Pancreas (tissue), 10 donors: ENCODE data around the gene IGSF21. TPM values are rescaled to one million over a fixed set of nuclear protein-coding genes. Genes with fewer than 3 reads are reported as not detected.

Experiments used
- ATAC-seq, 4 donors: fragments of 200-7000 bp; cut with Tn5 transposase; one replicate each; pipeline versions ENCODE4 v1.8.0 to v1.9.1; 2020; ENCODE audit warnings: mild to moderate bottlenecking in 4 of 4, moderate library complexity in 4 of 4
- DNase-seq, 6 donors: peaks; one replicate each; pipeline ENCODE4 v3.0.0-alpha.2; 2020
- FAIRE-seq: peaks from 2 replicates; lab custom pipeline; 2012; peaks lifted over from hg19 to GRCh38; lab: Jason Lieb, UNC
- H3K27ac ChIP-seq, 4 donors: fragments of 200-600 bp; sonication (generic); 1 replicate in 3 of 4; 2 replicates in 1 of 4; pipeline versions ENCODE4 v1.5.0 to v1.8.0; 2020
- H3K27me3 ChIP-seq, 4 donors: fragments of 200-600 bp; one replicate each; pipeline ENCODE4 v1.8.0; 2021
- H3K36me3 ChIP-seq, 3 donors: fragments of 200-600 bp; sonication (generic) in 1 of 3; one replicate each; pipeline versions ENCODE4 v1.5.0 to v1.8.0; 2020 to 2021
- H3K4me1 ChIP-seq, 3 donors: fragments of 200-600 bp; one replicate each; pipeline ENCODE4 v1.8.0; 2021
- H3K4me3 ChIP-seq, 4 donors: fragments of 200-600 bp; sonication (generic) in 2 of 4; one replicate each; pipeline versions ENCODE4 v1.5.0 to v1.8.0; 2020 to 2021
- H3K9me3 ChIP-seq, 4 donors: fragments of 200-600 bp; one replicate each; pipeline ENCODE4 v1.8.0; 2021
- WGBS, 2 donors: extraction: QIAGEN DNeasy Blood & Tissue Kit; methylation state at CpG; one replicate each; pipeline ENCODE4 v1.1.7; 2013; 5-methylcytosine and 5-hydroxymethylcytosine counted together
- intact Hi-C, 3 donors: fragments of 100-400 bp; cut with DNase I; formaldehyde crosslinking; loops; one replicate each; pipeline versions ENCODE4 v1.11.1 to v1.14.2; 2022
- polyA plus RNA-seq, 2 donors: library from polyadenylated mRNA; stranded (reverse); fragments of 200-250 nt; gene quantifications; one replicate each; pipeline ENCODE4 v1.2.3, GENCODE V29; 2013
- total RNA-seq, 6 donors: library from RNA; stranded (reverse); fragmentation: NEBNext Ultra II Directional in 4 of 6; extraction: Animal tissue kit (Norgen Biotek cat#: 25700) in 4 of 6; gene quantifications; one replicate each; pipeline versions ENCODE4 v1.2.1 to v1.2.4, GENCODE V29; 2021 to 2023
- TF ChIP-seq, protein P1 (sequence below), 4 donors: fragments of 200-600 bp; sonication (generic) in 3 of 4; IDR thresholded peaks; one replicate each; pipeline versions ENCODE4 v1.5.0 to v1.8.0; 2021; ENCODE audit warnings: antibody characterized with exemption in 4 of 4
- donor health status: healthy with polysubstance abuse.
- donor health status: DM: no; HTN: no; CAD: no; lungs with moderate emphysema.
- donor health status: DM: no; HTN: no; CAD: no.
- donor health status: control.
- donor health status: control.
- donor health status: Bipolar disorder and iron deficiency.
- donor health status: DM: yes; HTN: yes; CAD: no.
- donor health status: DM: no; HTN: no; CAD: no.
- donor health status: DM: no; HTN: no; CAD: no.
- donor health status: DM: yes; HTN: yes; CAD: no.

IGSF21 gene
- total and polyA plus RNA-seq, 8 donors = 0.28 to 1.3 (median 0.92) TPM; not detected in 1

DNA sequence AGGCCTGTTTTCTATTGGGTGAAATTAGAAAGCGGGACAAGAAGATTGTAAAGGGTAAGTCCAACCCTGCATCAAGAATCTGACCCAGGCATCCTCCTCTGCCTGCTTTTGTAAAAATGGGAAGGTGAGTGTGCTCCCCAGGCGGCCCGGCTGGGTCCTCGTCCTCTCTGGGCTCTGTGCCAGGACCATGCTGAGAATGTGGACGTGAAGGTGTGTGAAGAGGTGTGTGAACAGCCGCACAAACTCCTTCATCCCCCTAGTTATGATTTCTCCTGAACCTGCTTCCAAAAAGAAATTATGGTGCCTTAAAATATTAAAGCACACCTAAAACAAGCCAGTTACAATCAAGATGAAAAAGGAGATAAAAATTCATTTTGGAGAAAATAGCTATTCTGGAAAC is 185.7 kb downstream of the IGSF21 start:
- no peaks in the 10 kb centered on the region for H3K36me3 ChIP-seq
- ATAC-seq (no peak), DNase-seq (no peak), FAIRE-seq (no peak)
- TF ChIP-seq, protein P1, sequence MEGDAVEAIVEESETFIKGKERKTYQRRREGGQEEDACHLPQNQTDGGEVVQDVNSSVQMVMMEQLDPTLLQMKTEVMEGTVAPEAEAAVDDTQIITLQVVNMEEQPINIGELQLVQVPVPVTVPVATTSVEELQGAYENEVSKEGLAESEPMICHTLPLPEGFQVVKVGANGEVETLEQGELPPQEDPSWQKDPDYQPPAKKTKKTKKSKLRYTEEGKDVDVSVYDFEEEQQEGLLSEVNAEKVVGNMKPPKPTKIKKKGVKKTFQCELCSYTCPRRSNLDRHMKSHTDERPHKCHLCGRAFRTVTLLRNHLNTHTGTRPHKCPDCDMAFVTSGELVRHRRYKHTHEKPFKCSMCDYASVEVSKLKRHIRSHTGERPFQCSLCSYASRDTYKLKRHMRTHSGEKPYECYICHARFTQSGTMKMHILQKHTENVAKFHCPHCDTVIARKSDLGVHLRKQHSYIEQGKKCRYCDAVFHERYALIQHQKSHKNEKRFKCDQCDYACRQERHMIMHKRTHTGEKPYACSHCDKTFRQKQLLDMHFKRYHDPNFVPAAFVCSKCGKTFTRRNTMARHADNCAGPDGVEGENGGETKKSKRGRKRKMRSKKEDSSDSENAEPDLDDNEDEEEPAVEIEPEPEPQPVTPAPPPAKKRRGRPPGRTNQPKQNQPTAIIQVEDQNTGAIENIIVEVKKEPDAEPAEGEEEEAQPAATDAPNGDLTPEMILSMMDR (IDR thresholded peaks at IDR 0.05) = no peak
- WGBS, 2 donors = 47% methylated on average over 6 of the region's 6 CpGs
- intact Hi-C loops = no loop called here
- H3K4me1 ChIP-seq = no peaks in the 10 kb centered on the region
- H3K9me3 ChIP-seq = no peaks in the 10 kb centered on the region
- no peaks in the 10 kb centered on the region for H3K27me3 ChIP-seq
- H3K4me3 ChIP-seq = no peak overlapping the region
- no peak overlapping the region for H3K27ac ChIP-seq

DNA sequence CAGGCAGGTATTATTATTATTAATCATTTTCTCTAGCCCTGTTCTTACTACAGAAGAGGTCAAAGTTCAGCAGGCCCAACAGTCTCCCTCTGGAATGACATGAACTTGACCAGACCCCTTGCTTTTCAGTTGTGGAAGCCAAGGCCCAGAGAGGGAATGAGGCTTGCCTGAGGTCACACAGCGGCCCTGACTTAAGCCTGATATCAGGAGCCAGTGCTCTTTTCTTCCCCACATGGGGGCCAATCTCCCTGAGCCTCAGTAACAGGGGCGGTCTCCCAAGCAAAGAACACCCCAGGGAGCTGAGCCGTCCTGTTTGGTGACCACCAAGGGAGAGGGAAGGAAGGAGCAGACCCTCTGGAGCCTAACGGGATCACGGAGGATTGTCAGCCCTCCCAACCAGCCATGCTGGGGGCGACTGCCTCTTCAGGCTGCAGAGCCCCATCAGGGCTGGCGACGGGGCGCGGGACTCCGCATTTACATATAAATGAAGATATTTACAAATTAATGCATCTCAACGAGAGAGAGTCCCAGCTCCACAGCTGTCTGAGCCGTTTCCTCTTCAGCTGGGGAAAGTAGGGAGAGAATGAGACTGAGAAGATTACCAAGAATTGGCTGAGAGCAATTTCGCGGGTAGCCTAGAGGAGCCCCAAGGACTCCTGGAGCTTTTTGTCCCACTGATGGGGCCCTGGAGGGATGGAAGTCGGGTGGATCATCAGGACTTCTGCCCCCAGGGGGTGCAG is 187.0 kb downstream of the IGSF21 start:
- TF ChIP-seq, protein P1 (IDR thresholded peaks at IDR 0.05) = no peak
- no peaks in the 10 kb centered on the region for H3K36me3 ChIP-seq
- H3K4me1 ChIP-seq = no peaks in the 10 kb centered on the region
- H3K27me3 ChIP-seq = no peaks in the 10 kb centered on the region
- DNase-seq (no peak), ATAC-seq (no peak), FAIRE-seq (no peak)
- no peak overlapping the region for H3K27ac ChIP-seq
- H3K9me3 ChIP-seq = no peaks in the 10 kb centered on the region
- intact Hi-C loops = no loop called here
- no peak overlapping the region for H3K4me3 ChIP-seq
- WGBS, 2 donors = 34 to 38% methylated on average over 16 of the region's 16 CpGs

DNA sequence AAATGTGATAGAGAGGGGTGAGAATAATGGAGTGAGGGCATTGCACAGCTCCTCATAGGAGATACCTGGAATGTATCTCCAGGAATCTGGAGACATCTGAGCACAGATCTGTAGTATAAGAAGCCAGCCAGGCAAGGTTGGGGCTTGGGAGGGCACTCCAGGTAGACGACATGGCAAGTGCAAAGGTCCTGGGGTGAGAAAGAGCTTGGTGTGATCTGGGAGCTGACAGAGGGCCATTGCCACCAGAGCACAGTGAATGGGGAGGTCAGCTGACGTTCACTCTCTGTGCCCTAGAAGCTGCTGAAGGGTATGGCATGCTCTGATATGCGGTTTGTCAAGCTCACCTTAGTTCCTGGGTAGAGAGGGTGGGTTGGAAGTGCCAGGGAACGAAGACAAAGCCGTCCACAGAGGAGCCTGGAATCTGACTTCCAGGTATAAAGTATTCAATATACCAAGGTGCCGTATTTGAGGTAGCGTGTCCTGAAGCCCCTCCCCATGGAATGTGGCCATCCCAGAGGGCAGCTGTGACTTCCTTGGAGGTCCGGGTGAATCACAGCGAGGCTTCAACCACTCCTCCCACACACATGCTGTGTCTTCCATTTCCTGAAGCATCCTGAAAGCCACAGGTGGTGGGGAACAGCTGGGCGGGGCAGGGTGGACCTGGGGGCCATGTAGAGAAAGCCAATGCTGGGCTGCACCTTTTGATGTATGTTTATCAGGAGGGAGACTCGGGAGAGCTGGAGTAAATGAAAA is 190.5 kb downstream of the IGSF21 start:
- H3K4me1 ChIP-seq = no peaks in the 10 kb centered on the region
- no peak overlapping the region for H3K27ac ChIP-seq
- WGBS, 2 donors = 20 to 25% methylated on average over 11 of the region's 11 CpGs
- FAIRE-seq (no peak), DNase-seq (no peak), ATAC-seq (no peak)
- no peaks in the 10 kb centered on the region for H3K27me3 ChIP-seq
- TF ChIP-seq, protein P1 (IDR thresholded peaks at IDR 0.05) = no peak
- H3K9me3 ChIP-seq = no peaks in the 10 kb centered on the region
- intact Hi-C loops = no loop called here
- no peaks in the 10 kb centered on the region for H3K36me3 ChIP-seq
- no peak overlapping the region for H3K4me3 ChIP-seq

DNA sequence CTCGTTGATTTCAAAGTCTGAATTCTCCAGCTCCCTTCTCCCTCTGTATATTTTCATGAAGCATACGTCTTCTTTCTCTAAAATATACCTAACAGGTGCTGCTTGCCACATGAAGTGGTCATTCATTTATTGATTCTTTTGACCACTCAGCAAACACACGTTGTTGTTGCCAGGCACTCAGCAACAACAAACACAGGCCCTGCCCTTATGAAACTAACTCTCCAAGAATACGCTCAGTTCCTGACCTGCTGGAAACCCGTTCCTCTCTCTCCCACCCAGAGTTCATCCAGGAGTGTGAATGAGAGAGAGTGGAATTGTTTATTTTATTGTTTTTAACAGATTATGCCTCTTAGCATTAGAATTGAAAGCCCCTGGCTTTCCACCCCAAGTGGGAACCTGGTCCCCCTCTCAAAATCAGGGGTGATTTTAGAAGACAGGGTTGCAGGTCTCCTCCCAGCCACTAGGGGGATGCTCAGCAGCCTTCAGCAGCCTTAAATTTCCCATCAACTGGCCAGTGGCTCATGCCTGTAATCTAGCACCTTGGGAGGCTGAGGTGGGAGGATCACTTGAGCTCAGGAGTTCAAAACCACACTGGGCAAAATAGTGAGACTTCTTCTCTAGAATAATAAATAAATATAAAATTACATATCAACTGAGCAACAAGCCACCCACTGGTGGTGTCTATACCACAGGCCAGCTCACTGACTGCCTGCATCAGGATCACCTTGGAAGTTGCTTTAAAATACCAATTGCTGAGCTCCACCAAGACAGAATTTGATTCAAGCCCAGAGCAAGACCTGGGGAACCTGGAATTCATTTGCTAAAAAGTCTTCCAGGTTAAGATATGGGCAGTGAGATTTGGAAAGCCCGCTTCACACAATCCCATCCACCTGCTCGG is 192.1 kb downstream of the IGSF21 start:
- 52 to 54% methylated on average over 7 of the region's 7 CpGs for WGBS, 2 donors
- intact Hi-C loops = loop anchor here in 1 of 3 donors (10.0 kb wide), 1 partner anchor 275 kb away; no protein-coding TSS in a partner anchor
- H3K36me3 ChIP-seq = no peaks in the 10 kb centered on the region
- no peak overlapping the region for H3K27ac ChIP-seq
- H3K27me3 ChIP-seq = no peaks in the 10 kb centered on the region
- ATAC-seq (peak in 3 of 4 donors; percentile 40 to 71 (median 68)), FAIRE-seq (no peak), DNase-seq (peak in 1 of 6 donors; percentile 21)
- no peak overlapping the region for H3K4me3 ChIP-seq
- TF ChIP-seq, protein P1 (IDR thresholded peaks at IDR 0.05) = peak; percentile 38 to 74 (median 66)
- H3K4me1 ChIP-seq = no peaks in the 10 kb centered on the region
- no peaks in the 10 kb centered on the region for H3K9me3 ChIP-seq
